Measurements from ENCODE around the gene ERMARD. TPM values are rescaled to one million over a fixed set of nuclear protein-coding genes. Genes with fewer than 3 reads are reported as not detected.

ERMARD gene
- total RNA-seq, 1 donor from 2014 or later = 24.8 TPM

DNA sequence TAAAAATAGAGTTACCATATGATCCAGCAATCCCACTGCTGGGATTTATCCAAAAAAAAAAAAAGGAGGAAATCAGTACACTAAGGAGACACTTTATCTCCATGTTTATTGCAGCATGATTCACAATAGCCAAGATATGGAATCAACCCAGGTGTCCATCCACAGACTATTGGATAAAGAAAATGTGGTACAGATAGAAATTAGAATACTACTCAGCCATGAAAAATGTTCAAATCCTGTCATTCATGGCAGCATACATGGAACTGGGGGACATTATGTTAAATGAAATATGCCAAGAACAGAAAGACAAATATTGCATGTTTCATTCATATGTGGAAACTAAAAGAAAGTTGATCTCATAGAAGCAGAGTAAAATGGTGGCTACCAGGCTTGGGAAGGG is 75.3 kb downstream of the ERMARD start:
- Mint-ChIP-seq H3K27me3 (ENCODE audit: unreplicated experiment) (peaks cover 11% of the 10 kb centered on the region), H3K4me3 (ENCODE audit: unreplicated experiment) (no peak overlapping the region), H3K27ac (ENCODE audit: unreplicated experiment) (no peak overlapping the region), H3K36me3 (ENCODE audit: low read depth, unreplicated experiment) (no peaks in the 10 kb centered on the region), H3K9me3 (ENCODE audit: unreplicated experiment) (no peaks in the 10 kb centered on the region), H3K4me1 (ENCODE audit: unreplicated experiment) (peaks cover 2% of the 10 kb centered on the region)
- TF ChIP-seq, protein P1, sequence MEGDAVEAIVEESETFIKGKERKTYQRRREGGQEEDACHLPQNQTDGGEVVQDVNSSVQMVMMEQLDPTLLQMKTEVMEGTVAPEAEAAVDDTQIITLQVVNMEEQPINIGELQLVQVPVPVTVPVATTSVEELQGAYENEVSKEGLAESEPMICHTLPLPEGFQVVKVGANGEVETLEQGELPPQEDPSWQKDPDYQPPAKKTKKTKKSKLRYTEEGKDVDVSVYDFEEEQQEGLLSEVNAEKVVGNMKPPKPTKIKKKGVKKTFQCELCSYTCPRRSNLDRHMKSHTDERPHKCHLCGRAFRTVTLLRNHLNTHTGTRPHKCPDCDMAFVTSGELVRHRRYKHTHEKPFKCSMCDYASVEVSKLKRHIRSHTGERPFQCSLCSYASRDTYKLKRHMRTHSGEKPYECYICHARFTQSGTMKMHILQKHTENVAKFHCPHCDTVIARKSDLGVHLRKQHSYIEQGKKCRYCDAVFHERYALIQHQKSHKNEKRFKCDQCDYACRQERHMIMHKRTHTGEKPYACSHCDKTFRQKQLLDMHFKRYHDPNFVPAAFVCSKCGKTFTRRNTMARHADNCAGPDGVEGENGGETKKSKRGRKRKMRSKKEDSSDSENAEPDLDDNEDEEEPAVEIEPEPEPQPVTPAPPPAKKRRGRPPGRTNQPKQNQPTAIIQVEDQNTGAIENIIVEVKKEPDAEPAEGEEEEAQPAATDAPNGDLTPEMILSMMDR (IDR thresholded peaks at IDR 0.05; ENCODE audit: unreplicated experiment) = no peak
- no peak for DNase-seq (ENCODE audit: low spot score)

DNA sequence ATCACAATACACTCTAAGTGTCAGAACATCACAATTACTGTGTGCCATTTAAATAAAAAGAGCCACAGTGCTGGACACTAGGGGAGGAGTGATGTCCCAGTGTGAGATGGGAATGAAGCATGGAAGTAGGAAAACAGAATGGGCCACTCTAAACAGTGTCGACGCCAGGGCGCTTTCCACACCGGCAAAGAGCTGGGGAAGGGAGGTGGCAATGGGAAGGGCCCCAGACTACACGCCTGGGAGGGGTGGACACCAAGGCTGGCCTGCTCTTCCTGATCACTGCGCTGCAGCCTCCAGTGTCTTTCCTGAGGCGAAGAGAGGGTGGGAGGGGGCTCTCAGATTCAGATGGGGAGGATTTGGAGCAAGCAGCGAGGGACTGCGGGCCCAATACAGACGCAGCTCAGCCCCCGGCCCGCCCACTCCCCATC is 75.9 kb downstream of the ERMARD start:
- Mint-ChIP-seq H3K36me3 (ENCODE audit: low read depth, unreplicated experiment) (no peaks in the 10 kb centered on the region), H3K4me3 (ENCODE audit: unreplicated experiment) (no peak overlapping the region), H3K27me3 (ENCODE audit: unreplicated experiment) (peaks cover 11% of the 10 kb centered on the region), H3K4me1 (ENCODE audit: unreplicated experiment) (peaks cover 6% of the 10 kb centered on the region), H3K27ac (ENCODE audit: unreplicated experiment) (no peak overlapping the region), H3K9me3 (ENCODE audit: unreplicated experiment) (no peaks in the 10 kb centered on the region)
- TF ChIP-seq, protein P1 (IDR thresholded peaks at IDR 0.05; ENCODE audit: unreplicated experiment) = no peak
- no peak for DNase-seq (ENCODE audit: low spot score)

DNA sequence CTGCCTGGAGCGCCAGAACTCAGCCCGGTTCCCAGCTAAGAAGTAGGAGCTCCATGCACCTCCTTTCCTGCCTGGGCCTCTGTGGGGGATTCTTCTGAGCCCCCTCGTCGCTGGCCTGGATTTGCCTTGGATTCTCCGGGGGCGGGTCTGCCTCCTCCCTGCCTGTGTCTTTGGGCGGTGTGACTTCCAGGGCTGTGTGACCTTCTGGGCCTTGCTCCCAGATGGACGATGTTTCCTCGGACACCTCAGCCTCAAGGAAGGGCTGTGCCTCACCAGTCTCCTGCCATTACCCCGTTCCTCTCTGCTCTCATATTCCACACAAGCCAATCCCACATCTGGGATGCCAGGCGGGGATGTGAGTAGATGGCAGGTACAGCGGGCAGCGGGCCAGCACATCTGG is 76.8 kb downstream of the ERMARD start:
- Mint-ChIP-seq H3K4me3 (ENCODE audit: unreplicated experiment) (no peak overlapping the region), H3K4me1 (ENCODE audit: unreplicated experiment) (peaks cover 15% of the 10 kb centered on the region), H3K36me3 (ENCODE audit: low read depth, unreplicated experiment) (no peaks in the 10 kb centered on the region), H3K27ac (ENCODE audit: unreplicated experiment) (no peak overlapping the region), H3K9me3 (ENCODE audit: unreplicated experiment) (no peaks in the 10 kb centered on the region), H3K27me3 (ENCODE audit: unreplicated experiment) (peaks cover 11% of the 10 kb centered on the region)
- no peak for DNase-seq (ENCODE audit: low spot score)
- TF ChIP-seq, protein P1 (IDR thresholded peaks at IDR 0.05; ENCODE audit: unreplicated experiment) = no peak

DNA sequence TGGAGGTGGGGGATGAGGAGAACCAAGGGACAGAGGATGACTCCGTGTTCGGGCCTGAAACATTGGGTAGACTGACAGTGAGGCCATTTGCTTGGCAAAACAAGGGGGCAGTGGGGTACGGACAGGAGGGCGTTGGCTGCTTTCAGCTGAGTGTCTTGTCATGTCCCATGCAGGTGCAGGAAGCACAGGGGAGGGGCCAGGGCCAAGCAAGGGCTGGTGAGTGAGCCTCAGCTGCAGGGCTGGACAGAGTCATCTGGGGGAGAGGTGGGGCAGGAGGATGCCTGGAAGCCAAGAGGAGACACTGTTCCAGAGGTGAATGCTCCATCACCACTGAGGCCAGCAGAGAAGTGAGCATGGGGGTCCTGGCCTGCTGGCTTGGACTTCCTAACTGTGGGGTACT is 78.4 kb downstream of the ERMARD start:
- no peak for DNase-seq (ENCODE audit: low spot score)
- Mint-ChIP-seq H3K36me3 (ENCODE audit: low read depth, unreplicated experiment) (no peaks in the 10 kb centered on the region), H3K27ac (ENCODE audit: unreplicated experiment) (no peak overlapping the region)

DNA sequence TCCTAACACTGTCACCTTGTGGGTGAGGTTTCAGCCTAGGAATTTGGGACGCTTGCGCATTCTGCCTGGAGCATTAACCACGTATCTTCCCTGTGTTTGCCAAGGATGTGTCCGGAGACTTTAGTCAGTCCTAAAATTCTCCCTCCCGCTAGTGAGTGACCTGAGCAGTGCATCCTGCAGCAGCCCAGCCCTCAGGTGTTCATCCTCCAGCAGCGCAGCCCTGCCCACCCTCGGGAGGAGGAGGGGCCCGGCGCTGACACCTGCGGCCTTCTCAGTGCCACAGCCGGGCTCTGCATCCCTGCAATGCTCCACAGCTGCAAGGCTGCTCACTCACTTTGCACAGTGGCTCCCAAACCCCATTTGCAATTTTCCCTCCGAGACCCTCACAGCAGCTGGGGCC is 79.5 kb downstream of the ERMARD start:
- no peak overlapping the region for H3K27ac Mint-ChIP-seq (ENCODE audit: unreplicated experiment)
- TF ChIP-seq, protein P1 (IDR thresholded peaks at IDR 0.05; ENCODE audit: unreplicated experiment) = no peak
- H3K4me3 Mint-ChIP-seq (ENCODE audit: unreplicated experiment) = no peak overlapping the region
- H3K9me3 Mint-ChIP-seq (ENCODE audit: unreplicated experiment) = no peaks in the 10 kb centered on the region
- no peak for DNase-seq (ENCODE audit: low spot score)
- H3K27me3 Mint-ChIP-seq (ENCODE audit: unreplicated experiment) = peaks cover 6% of the 10 kb centered on the region
- peaks cover 18% of the 10 kb centered on the region for H3K4me1 Mint-ChIP-seq (ENCODE audit: unreplicated experiment)
- H3K36me3 Mint-ChIP-seq (ENCODE audit: low read depth, unreplicated experiment) = no peaks in the 10 kb centered on the region

More for the DNA sequence above, 78.4 kb downstream of the ERMARD start:
- Mint-ChIP-seq H3K9me3 (ENCODE audit: unreplicated experiment) (no peaks in the 10 kb centered on the region), H3K4me3 (ENCODE audit: unreplicated experiment) (no peak overlapping the region), H3K4me1 (ENCODE audit: unreplicated experiment) (peaks cover 18% of the 10 kb centered on the region), H3K27me3 (ENCODE audit: unreplicated experiment) (peaks cover 6% of the 10 kb centered on the region)
- TF ChIP-seq, protein P1 (IDR thresholded peaks at IDR 0.05; ENCODE audit: unreplicated experiment) = no peak

Other genes starting within 250 kb of the ERMARD start
- 59.0 TPM for gene WDR27, start 49.6 kb upstream of the ERMARD start, total RNA-seq (ENCODE audit: unreplicated experiment)
- gene C6orf120, start 49.5 kb upstream of the ERMARD start, total RNA-seq (ENCODE audit: unreplicated experiment) = 34.2 TPM
- 33.6 TPM for gene PHF10, start 27.1 kb upstream of the ERMARD start, total RNA-seq (ENCODE audit: unreplicated experiment)
- 0.62 TPM for gene DYNLT2, start 50 bp upstream of the ERMARD start, total RNA-seq (ENCODE audit: unreplicated experiment)

All from endothelial cell (in vitro differentiated cells).